Loucy (cell line): Measurements from ENCODE around the gene ABAT.

Experiments used
- H2AFZ ChIP-seq: fragments of 200-600 bp; sonication (generic); 2 replicates; pipeline ENCODE4 v1.6.0; 2016; ENCODE audit warnings: antibody characterized with exemption, mild to moderate bottlenecking, low read length, moderate library complexity
- H3F3A ChIP-seq: fragments of 200-600 bp; 2 replicates; pipeline ENCODE4 v1.6.0; 2016; ENCODE audit warnings: antibody characterized with exemption, low read depth, mild to moderate bottlenecking
- H3K27me3 ChIP-seq: fragments of 200-600 bp; sonication (generic); 2 replicates; pipeline ENCODE4 v1.6.1; 2014; ENCODE audit warnings: low read length, mild to moderate bottlenecking; ENCODE audit not compliant: insufficient read depth, poor library complexity, severe bottlenecking
- H3K36me3 ChIP-seq: fragments of 200-600 bp; sonication (generic); 2 replicates; pipeline ENCODE4 v1.6.1; 2016; ENCODE audit warnings: low read length; ENCODE audit not compliant: insufficient read depth
- H3K4me1 ChIP-seq: fragments of 200-600 bp; sonication (generic); 2 replicates; pipeline ENCODE4 v1.5.1; 2014; ENCODE audit warnings: low read length, mild to moderate bottlenecking; ENCODE audit not compliant: insufficient read depth, poor library complexity, severe bottlenecking
- H3K4me2 ChIP-seq: fragments of 200-600 bp; sonication (generic); 2 replicates; pipeline ENCODE4 v1.6.0; 2014; ENCODE audit warnings: antibody characterized with exemption, low read length, low read depth, mild to moderate bottlenecking; ENCODE audit not compliant: poor library complexity, severe bottlenecking
- H3K4me3 ChIP-seq: fragments of 200-600 bp; sonication (generic); 2 replicates; pipeline ENCODE4 v1.5.1; 2014; ENCODE audit warnings: low read length, mild to moderate bottlenecking, mixed read lengths; ENCODE audit not compliant: poor library complexity, severe bottlenecking
- H3K79me2 ChIP-seq: fragments of 200-600 bp; sonication (generic); 2 replicates; pipeline ENCODE4 v1.6.1; 2014; ENCODE audit warnings: low read length; ENCODE audit not compliant: insufficient read depth
- H3K9ac ChIP-seq: fragments of 200-600 bp; sonication (generic); 2 replicates; pipeline ENCODE4 v1.6.0; 2014; ENCODE audit warnings: mild to moderate bottlenecking, low read depth, low read length, moderate library complexity; ENCODE audit not compliant: poor library complexity, severe bottlenecking
- H3K9me2 ChIP-seq: fragments of 200-600 bp; sonication (generic); replicated peaks from 2 replicates; pipeline ENCODE4 v1.6.1; 2016; ENCODE audit warnings: low read depth, low read length, mixed read lengths
- H3K9me3 ChIP-seq: fragments of 200-600 bp; sonication (generic); 2 replicates; pipeline ENCODE4 v1.6.1; 2014; ENCODE audit warnings: mild to moderate bottlenecking, antibody characterized with exemption, low read length, low read depth; ENCODE audit not compliant: insufficient read depth
- H4K20me1 ChIP-seq: fragments of 200-600 bp; sonication (generic); 2 replicates; pipeline ENCODE4 v1.6.0; 2014; ENCODE audit warnings: antibody characterized with exemption, low read length, mild to moderate bottlenecking; ENCODE audit not compliant: insufficient read depth, poor library complexity, severe bottlenecking
- CTCF ChIP-seq: fragments of 200-600 bp; sonication (generic); conservative IDR thresholded peaks from 2 replicates; pipeline ENCODE4 v1.5.1; 2014; ENCODE audit warnings: mild to moderate bottlenecking, antibody characterized with exemption, low read length
- EZH2phosphoT487 ChIP-seq: fragments of 200-600 bp; IDR thresholded peaks from 2 replicates; pipeline ENCODE4 v1.6.1; 2018; ENCODE audit warnings: antibody characterized with exemption, mild to moderate bottlenecking, moderate library complexity, borderline replicate concordance

Gene ABAT

GRCh38 chr16:8631373-8631772, 43.0 kb upstream of the ABAT start:
- no peaks in the 10 kb centered on the region for H3K79me2 ChIP-seq
- H2AFZ ChIP-seq, result no peak overlapping the region
- H3K27me3 ChIP-seq, result no peaks in the 10 kb centered on the region
- H3F3A ChIP-seq, result no peaks in the 10 kb centered on the region
- peaks cover 11% of the 10 kb centered on the region; the same call in 1 of the 2 replicates for H3K36me3 ChIP-seq
- H3K9me3 ChIP-seq, result no peaks in the 10 kb centered on the region
- no peak overlapping the region for H3K4me2 ChIP-seq
- H3K9ac ChIP-seq, result no peak overlapping the region
- no peak overlapping the region for H3K4me3 ChIP-seq
- TF ChIP-seq CTCF (no peak), EZH2phosphoT487 (no peak)
- H4K20me1 ChIP-seq, result no peaks in the 10 kb centered on the region
- no peaks in the 10 kb centered on the region for H3K9me2 ChIP-seq
- H3K4me1 ChIP-seq, result no peaks in the 10 kb centered on the region

GRCh38 chr16:8631818-8632465, 42.5 kb upstream of the ABAT start:
- Histone ChIP-seq H3K79me2 (no peaks in the 10 kb centered on the region), H3K4me2 (no peak overlapping the region), H3K27me3 (no peaks in the 10 kb centered on the region), H3K4me1 (no peaks in the 10 kb centered on the region), H3F3A (no peaks in the 10 kb centered on the region), H3K9me2 (no peaks in the 10 kb centered on the region), H3K4me3 (no peak overlapping the region), H3K9me3 (no peaks in the 10 kb centered on the region), H3K9ac (no peak overlapping the region), H2AFZ (no peak overlapping the region), H4K20me1 (no peaks in the 10 kb centered on the region), H3K36me3 (peaks cover 11% of the 10 kb centered on the region; the same call in 1 of the 2 replicates)
- TF ChIP-seq EZH2phosphoT487 (no peak), CTCF (no peak)

- no peaks in the 10 kb centered on the region for H3F3A ChIP-seq
- no peaks in the 10 kb centered on the region for H3K79me2 ChIP-seq
- H4K20me1 ChIP-seq, result no peaks in the 10 kb centered on the region
- no peaks in the 10 kb centered on the region for H3K9me3 ChIP-seq
- H3K9me2 ChIP-seq, result no peaks in the 10 kb centered on the region
- H3K4me2 ChIP-seq, result no peak overlapping the region
- no peak overlapping the region for H2AFZ ChIP-seq
- TF ChIP-seq CTCF (no peak), EZH2phosphoT487 (no peak)
- peaks cover 11% of the 10 kb centered on the region; the same call in 1 of the 2 replicates for H3K36me3 ChIP-seq
- no peak overlapping the region for H3K9ac ChIP-seq
- H3K4me3 ChIP-seq, result no peak overlapping the region
- H3K4me1 ChIP-seq, result no peaks in the 10 kb centered on the region
- H3K27me3 ChIP-seq, result no peaks in the 10 kb centered on the region
Measured at GRCh38 chr16:8632675-8633182, 41.7 kb upstream of the ABAT start.
